ENCODE measurements around the gene OSBPL9. TPM values are rescaled to one million over a fixed set of nuclear protein-coding genes. Genes with fewer than 3 reads are reported as not detected.
A peak's percentile ranks its signal among the peaks of the same experiment; 100 is the strongest.

Gene OSBPL9
- total and polyA plus RNA-seq, 10 of the 15 experiments (the other 5 are each of a cell fraction or from before 2014, with no cell fraction given) = 25.9 to 156 (median 108) TPM

DNA sequence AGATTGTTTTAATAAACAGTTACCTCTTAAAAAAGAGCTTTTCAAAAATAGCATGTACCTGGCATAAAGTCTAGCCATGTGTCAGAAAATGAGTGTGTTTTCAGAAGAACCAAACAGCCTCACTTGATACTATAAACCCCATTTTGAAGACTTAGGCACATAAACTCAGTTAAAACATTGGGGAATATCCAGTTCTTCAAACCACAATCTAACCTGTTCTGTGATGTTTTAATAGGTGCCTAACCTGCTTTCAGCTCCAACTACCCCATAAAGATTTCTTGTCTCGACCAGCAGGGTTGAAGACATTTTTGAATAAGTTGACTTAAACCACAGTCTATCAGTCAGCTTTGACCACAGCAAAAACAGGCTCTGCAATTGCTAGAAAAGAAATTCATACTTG, 220.4 kb downstream of the OSBPL9 start (continued):
- TF ChIP-seq ZNF592 (IDR thresholded peaks at IDR 0.05) (no peak), ZZZ3 (IDR thresholded peaks at IDR 0.05; ENCODE audit: control insufficient read depth, insufficient read length, low read depth) (no peak), HDAC2 (IDR thresholded peaks at IDR 0.05) (no peak)

MicroRNA genes within 50 kb of the gene (microRNA counts, 767-probe panel; counts per million panel counts)
- 516 counts per million, percentile 8 among the panel's probes with 10 or more counts for microRNA hsa-miR-761

Small RNA genes lying within 50 kb of the gene (microRNA-seq; reads per million reads assigned to microRNA genes)
- not detected for gene MIR761

Small RNA genes lying within 50 kb of the gene (small RNA-seq; reads per million reads assigned to genes)
- gene AL050343.2 (not detected), gene RF00568 (not detected)

Other genes with a start within 250 kb of the OSBPL9 start
- 53.4 and 65.1 TPM in 2 replicates for gene EPS15, start 97.8 kb upstream of the OSBPL9 start, total RNA-seq (2014; rRNA removed)
- 71.6 and 75.1 TPM in 2 replicates for gene EPS15, start 97.8 kb upstream of the OSBPL9 start, total RNA-seq (2014; rRNA removed; fragmentation: Illumina TruSeq; extraction: Trizol)
- 87.8 and 88.2 TPM in 2 replicates for gene EPS15, start 97.8 kb upstream of the OSBPL9 start, total RNA-seq (2021)
- gene EPS15, start 97.8 kb upstream of the OSBPL9 start, polyA plus RNA-seq (2011; rRNA removed) = 61.9 and 86.3 TPM in 2 replicates
- 60.6 and 80.7 TPM in 2 replicates for gene EPS15, start 97.8 kb upstream of the OSBPL9 start, polyA plus RNA-seq (2014; fragmentation: Illumina TruSeq; extraction: Trizol)
- gene EPS15, start 97.8 kb upstream of the OSBPL9 start, polyA plus RNA-seq (2014; fragmentation: Nextera tagmentation; extraction: Ambion mirVana) = 10 to 100 TPM; 24.7 to 49.5 TPM
- 37.6 and 43.3 TPM in 2 replicates for gene EPS15, start 97.8 kb upstream of the OSBPL9 start, polyA plus RNA-seq (2014; rRNA removed)
- 10 to 100 TPM; 55.5 to 57.1 TPM for gene EPS15, start 97.8 kb upstream of the OSBPL9 start, polyA plus RNA-seq (2016; fragmentation: Nextera tagmentation; extraction: Ambion mirVana)